Activated CD8-positive, alpha-beta memory T cell treated with anti-CD3 and anti-CD28 coated beads, Interleukin-2, amount 50 U/mL, for 1 hour (primary cell): ENCODE data around the gene FBXL4.
"Not testable (repeated sequence)": the region's sequence is repeated elsewhere in the genome, so short reads cannot be mapped to it uniquely, and the experiment has no call there.

Experiments
- DNase-seq: peaks from one replicate; pipeline ENCODE4 v3.0.0-alpha.2; 2020; ENCODE audit errors: extremely low read depth

Gene FBXL4

GRCh38 chr6:98945311-98946115 is 2.2 kb downstream of the FBXL4 start:
- DNase-seq = no peak

- no peak for DNase-seq
Measured at GRCh38 chr6:98944598-98945081, 3.1 kb downstream of the FBXL4 start.

- DNase-seq = no peak
Measured at GRCh38 chr6:98944168-98944567, 3.6 kb downstream of the FBXL4 start.

- DNase-seq = no peak
Measured at GRCh38 chr6:98942263-98942803, 5.4 kb downstream of the FBXL4 start.

GRCh38 chr6:98941319-98941718 is 6.4 kb downstream of the FBXL4 start:
- DNase-seq = no peak

GRCh38 chr6:98937351-98937750 is 10.4 kb downstream of the FBXL4 start:
- no peak for DNase-seq

GRCh38 chr6:98932381-98932780 is 15.4 kb downstream of the FBXL4 start:
- no peak for DNase-seq

GRCh38 chr6:98931696-98932095 is 16.1 kb downstream of the FBXL4 start:
- no peak for DNase-seq

GRCh38 chr6:98929498-98930060 is 18.2 kb downstream of the FBXL4 start:
- DNase-seq = no peak

GRCh38 chr6:98928688-98929087 is 19.1 kb downstream of the FBXL4 start:
- no peak for DNase-seq

GRCh38 chr6:98927534-98927933 is 20.2 kb downstream of the FBXL4 start:
- DNase-seq = no peak

GRCh38 chr6:98925831-98926230 is 21.9 kb downstream of the FBXL4 start:
- no peak for DNase-seq

GRCh38 chr6:98924647-98925046 is 23.1 kb downstream of the FBXL4 start:
- no peak for DNase-seq

- DNase-seq = no peak
Measured at GRCh38 chr6:98920904-98921431, 26.8 kb downstream of the FBXL4 start.

GRCh38 chr6:98910946-98911345 is 36.8 kb downstream of the FBXL4 start:
- not testable (repeated sequence) for DNase-seq

- DNase-seq = no peak
Measured at GRCh38 chr6:98909236-98909635, 38.5 kb downstream of the FBXL4 start.

- not testable (repeated sequence) for DNase-seq
Measured at GRCh38 chr6:98906342-98906741, 41.4 kb downstream of the FBXL4 start.

GRCh38 chr6:98905759-98906158 is 42.0 kb downstream of the FBXL4 start:
- DNase-seq = no peak

- no peak for DNase-seq
Measured at GRCh38 chr6:98904096-98904495, 43.6 kb downstream of the FBXL4 start.

- DNase-seq = no peak
Measured at GRCh38 chr6:98900706-98901105, 47.0 kb downstream of the FBXL4 start.

- no peak for DNase-seq
Measured at GRCh38 chr6:98894810-98895209, 52.9 kb downstream of the FBXL4 start.

- no peak for DNase-seq
Measured at GRCh38 chr6:98887650-98888049, 60.1 kb downstream of the FBXL4 start.

GRCh38 chr6:98885330-98885729 is 62.4 kb downstream of the FBXL4 start:
- DNase-seq = no peak
